Natural killer cell (primary cell): ENCODE measurements around the gene MMAB. TPM values are rescaled to one million over a fixed set of nuclear protein-coding genes. Genes with fewer than 3 reads are reported as not detected.

Source experiments
- ATAC-seq, 3 donors: fragments of 150-1000 bp in 2 of 3; fragments of 200-7000 bp in 1 of 3; cut with Tn5 transposase; 1 replicate in 1 of 3; 2 replicates in 2 of 3; pipeline ENCODE4 v1.10.0; 2021; ENCODE audit warnings: mild to moderate bottlenecking in 2 of 3, moderate library complexity in 2 of 3
- DNase-seq, 2 donors: peaks; one replicate each; pipeline versions ENCODE4 v3.0.0 to v3.0.0-alpha.2; 2013 to 2021; ENCODE audit warnings: mixed read lengths in 1 of 2
- H3K27ac ChIP-seq: one replicate; pipeline ENCODE4 v1.5.1; 2013; ENCODE audit warnings: mild to moderate bottlenecking, low read length
- H3K27me3 ChIP-seq: one replicate; pipeline ENCODE4 v1.6.1; 2013; ENCODE audit warnings: low read length; ENCODE audit not compliant: control insufficient read depth, insufficient read depth
- H3K36me3 ChIP-seq: one replicate; pipeline ENCODE4 v1.6.1; 2013; ENCODE audit warnings: low read length; ENCODE audit not compliant: control insufficient read depth, insufficient read depth
- H3K4me1 ChIP-seq: one replicate; pipeline ENCODE4 v1.6.1; 2013; ENCODE audit warnings: low read length; ENCODE audit not compliant: control insufficient read depth, insufficient read depth
- H3K4me3 ChIP-seq: one replicate; pipeline ENCODE4 v1.5.1; 2013; ENCODE audit warnings: low read length
- H3K9me3 ChIP-seq: one replicate; pipeline ENCODE4 v1.6.1; 2013; ENCODE audit warnings: low read length; ENCODE audit not compliant: control insufficient read depth, insufficient read depth
- H3K27ac Mint-ChIP-seq, 2 donors: one replicate each; pipeline ENCODE4 v1.8.0; 2022; ENCODE audit warnings: mild to moderate bottlenecking in 2 of 2, mixed read lengths in 2 of 2, moderate library complexity in 1 of 2
- H3K27me3 Mint-ChIP-seq, 2 donors: one replicate each; pipeline ENCODE4 v1.8.0; 2022; ENCODE audit warnings: low read depth in 2 of 2, mixed read lengths in 2 of 2
- H3K36me3 Mint-ChIP-seq: one replicate; pipeline ENCODE4 v1.8.0; 2022; ENCODE audit warnings: mixed read lengths
- H3K4me1 Mint-ChIP-seq, 2 donors: one replicate each; pipeline ENCODE4 v1.8.0; 2022; ENCODE audit warnings: mixed read lengths in 2 of 2
- H3K4me3 Mint-ChIP-seq: one replicate; pipeline ENCODE4 v1.8.0; 2022; ENCODE audit warnings: mild to moderate bottlenecking, moderate library complexity, mixed read lengths
- H3K9me3 Mint-ChIP-seq, 2 donors: one replicate each; pipeline ENCODE4 v1.8.0; 2022; ENCODE audit warnings: mixed read lengths in 2 of 2
- CTCF ChIP-seq: fragments of 200-600 bp; IDR thresholded peaks from one replicate; pipeline ENCODE4 v1.8.0; 2022; ENCODE audit warnings: antibody characterized with exemption
- WGBS: methylation state at CpG from one replicate; pipeline ENCODE4 v1.1.7; 2013; ENCODE audit warnings: missing lambda C conversion rate; ENCODE audit not compliant: insufficient coverage; 5-methylcytosine and 5-hydroxymethylcytosine counted together
- intact Hi-C: fragments of 100-400 bp; cut with micrococcal nuclease; formaldehyde crosslinking; loops from one replicate; pipeline ENCODE4 v1.14.2; 2022
- total RNA-seq, 4 donors: library from RNA; stranded (reverse); fragments of 120-200 nt in 1 of 4; gene quantifications; one replicate each; pipeline versions ENCODE4 v1.2.3 to v1.2.4, GENCODE V29; 2013 to 2022

Gene MMAB
- 10 to 100 TPM; 17.1 to 18.3 (median 17.6) TPM for total RNA-seq
- 19.4 TPM for total RNA-seq (2013)

- peak; percentile 88 to 95 (median 94) for ATAC-seq
- no peaks in the 10 kb centered on the region for H3K27me3 ChIP-seq
- Mint-ChIP-seq H3K4me1 (peaks cover 27 to 29% of the 10 kb centered on the region in 2 donors), H3K36me3 (no peaks in the 10 kb centered on the region), H3K9me3 (no peaks in the 10 kb centered on the region), H3K27me3 (no peaks in the 10 kb centered on the region), H3K27ac (peak within 1 kb of the TSS; percentile 96 to 99), H3K4me3 (peak within 1 kb of the TSS; percentile 95)
- DNase-seq, result peak; percentile 97 to 99
- peaks cover 7% of the 10 kb centered on the region for H3K36me3 ChIP-seq
- intact Hi-C loops, result loop anchor here (2.0 to 5.0 kb wide), 2 partner anchors 140 to 424 kb away; partner anchors contain the start of genes ANKRD13A, FAM222A and GIT2
- under 1% methylated on average over 74 of the region's 74 CpGs for WGBS
- H3K4me3 ChIP-seq, result peak within 1 kb of the TSS; percentile 63
- H3K27ac ChIP-seq, result peak within 1 kb of the TSS; percentile 88
- no peaks in the 10 kb centered on the region for H3K9me3 ChIP-seq
- H3K4me1 ChIP-seq, result peaks cover 21% of the 10 kb centered on the region
- no peak for TF ChIP-seq CTCF
Measured at GRCh38 chr12:109573029-109573913, at the start of gene MMAB, which contains the start of gene MVK. TSS of gene MMAB (minus strand) at chr12:109573504. CDS start at chr12:109573480, 24 bp downstream. TSS of gene MVK (plus strand) at chr12:109573794. CDS start at chr12:109574823, 1,029 bp downstream.

GRCh38 chr12:109621901-109622364 lies 48.6 kb upstream of the MMAB start:
- no peaks in the 10 kb centered on the region for H3K27me3 ChIP-seq
- Mint-ChIP-seq H3K4me1 (peaks cover 0 to 6% of the 10 kb centered on the region in 2 donors), H3K27ac (no peak overlapping the region), H3K9me3 (no peaks in the 10 kb centered on the region), H3K4me3 (no peak overlapping the region), H3K36me3 (no peaks in the 10 kb centered on the region), H3K27me3 (peaks cover 22 to 29% of the 10 kb centered on the region in 2 donors)
- H3K9me3 ChIP-seq, result no peaks in the 10 kb centered on the region
- ATAC-seq, result no peak
- no peak overlapping the region for H3K4me3 ChIP-seq
- no peaks in the 10 kb centered on the region for H3K4me1 ChIP-seq
- DNase-seq, result no peak
- no peak for TF ChIP-seq CTCF
- WGBS, result 32% methylated on average over 20 of the region's 22 CpGs
- H3K36me3 ChIP-seq, result no peaks in the 10 kb centered on the region
- intact Hi-C loops, result no loop called here
- no peak overlapping the region for H3K27ac ChIP-seq

GRCh38 chr12:109621211-109621694 lies 47.9 kb upstream of the MMAB start:
- Histone ChIP-seq H3K36me3 (no peaks in the 10 kb centered on the region), H3K27ac (no peak overlapping the region), H3K27me3 (no peaks in the 10 kb centered on the region), H3K4me3 (no peak overlapping the region), H3K9me3 (no peaks in the 10 kb centered on the region), H3K4me1 (no peaks in the 10 kb centered on the region)
- WGBS, result 20% methylated on average over 1 of the region's 1 CpG
- TF ChIP-seq CTCF, result no peak
- Mint-ChIP-seq H3K4me3 (no peak overlapping the region), H3K27me3 (peaks cover 23 to 34% of the 10 kb centered on the region in 2 donors), H3K4me1 (peaks cover 0 to 6% of the 10 kb centered on the region in 2 donors), H3K36me3 (no peaks in the 10 kb centered on the region), H3K9me3 (no peaks in the 10 kb centered on the region), H3K27ac (no peak overlapping the region)
- DNase-seq, result no peak
- intact Hi-C loops, result no loop called here
- no peak for ATAC-seq
